GM19238 (cell line): ENCODE measurements around the gene TARM1.

Experiments
- DNase-seq: peaks from one replicate; pipeline ENCODE4 v3.0.0; 2011; ENCODE audit warnings: low spot score; ENCODE audit not compliant: insufficient read length

Gene TARM1

DNA sequence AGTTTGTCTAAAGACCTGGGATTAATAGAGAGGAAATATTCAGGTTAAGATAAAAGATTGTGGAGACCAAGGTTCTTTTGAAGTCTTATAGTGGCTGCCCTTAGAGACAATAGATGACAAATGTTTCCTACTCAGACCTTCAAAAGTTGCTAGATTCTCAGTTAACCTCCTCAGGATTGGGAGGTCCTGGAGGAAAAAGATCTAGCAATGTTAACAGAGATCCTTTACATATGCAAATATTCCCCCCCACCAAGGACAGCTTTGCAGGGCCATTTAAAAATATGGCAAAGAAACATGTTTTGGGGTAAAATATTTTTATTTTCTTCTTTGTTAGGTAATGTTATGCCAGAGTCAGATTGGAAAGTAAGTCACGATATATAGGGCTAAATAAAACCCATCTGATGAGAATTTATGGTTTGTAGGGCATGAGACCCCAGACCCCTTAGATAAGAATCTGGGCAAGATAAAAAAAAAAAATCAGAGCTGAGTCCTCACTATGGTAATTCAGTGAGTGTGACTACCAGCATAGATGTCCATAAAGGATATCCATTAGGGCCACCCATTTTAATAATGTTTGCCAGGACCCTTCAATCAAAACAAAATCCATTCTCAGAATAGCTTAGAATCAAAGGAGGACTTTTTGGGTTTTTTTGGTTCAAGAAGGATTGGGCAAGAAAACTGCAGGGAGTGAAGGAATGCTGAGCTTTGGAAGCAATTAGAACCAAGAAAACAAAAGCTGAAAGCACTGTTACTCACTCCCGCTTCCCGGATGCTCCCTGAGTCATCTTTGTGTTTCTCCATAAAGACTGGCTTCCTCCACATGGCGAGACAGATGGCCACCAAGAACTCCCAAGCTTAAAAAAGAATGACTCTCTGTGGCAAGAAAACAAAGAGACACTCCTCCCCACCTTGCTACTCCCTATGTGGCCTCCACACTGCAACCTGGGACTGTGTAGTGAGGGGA is 45.7 kb downstream of the TARM1 start:
- no peak for DNase-seq

DNA sequence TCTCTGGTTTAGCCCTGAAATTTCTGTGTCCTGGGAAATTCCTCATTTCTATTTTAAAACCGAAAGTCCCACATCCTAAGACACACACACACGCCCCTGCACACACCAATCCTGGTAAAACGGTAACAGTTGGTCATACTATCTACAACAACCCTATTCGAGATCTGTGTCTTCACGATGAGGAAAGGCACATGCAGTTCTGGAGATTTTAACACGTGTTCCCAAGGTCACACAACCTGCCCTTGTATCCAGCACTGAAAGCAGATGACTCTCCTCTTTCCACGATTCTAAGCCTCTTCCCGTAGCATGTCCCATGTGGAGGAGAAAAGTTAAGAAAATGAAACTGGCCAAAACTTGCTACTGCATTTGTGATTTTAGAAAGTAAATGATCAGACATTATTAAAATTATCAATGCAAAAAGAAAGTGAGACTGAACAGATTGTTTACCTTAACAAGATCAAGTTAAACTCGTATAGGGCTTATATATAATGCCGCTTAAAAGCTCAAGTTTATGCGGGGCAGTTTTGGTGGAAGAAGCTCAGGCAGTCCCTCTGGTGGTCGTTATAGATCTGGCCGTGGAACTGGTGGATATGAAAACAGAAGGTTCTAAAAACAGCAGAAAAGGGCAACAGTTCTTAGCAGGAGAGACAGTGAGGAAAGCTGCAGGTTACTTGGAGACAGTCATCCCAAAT is 50.1 kb downstream of the TARM1 start:
- no peak for DNase-seq

- no peak for DNase-seq
These were observed 51.2 kb downstream of the TARM1 start for GRCh38 chr19:54029930-54030490.

DNA sequence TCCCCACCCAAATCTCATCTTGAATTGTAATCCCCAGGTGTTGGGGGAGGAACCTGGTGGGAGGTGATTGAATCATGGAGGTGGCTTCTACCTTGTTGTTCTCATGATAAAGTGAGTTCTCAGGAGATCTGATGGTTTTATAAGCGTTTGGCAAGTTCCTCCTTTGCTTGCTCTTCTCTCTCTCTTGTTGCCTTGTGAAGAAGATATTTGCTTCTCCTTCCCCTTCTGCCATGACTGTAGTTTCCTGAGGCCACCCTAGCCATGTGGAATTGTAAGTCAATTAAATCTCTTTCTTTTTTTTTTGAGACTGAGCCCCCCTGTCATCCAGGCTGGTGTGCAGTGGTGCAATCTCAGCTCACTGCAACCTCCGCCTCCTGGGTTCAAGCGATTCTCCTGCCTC is 51.9 kb downstream of the TARM1 start:
- no peak for DNase-seq

DNA sequence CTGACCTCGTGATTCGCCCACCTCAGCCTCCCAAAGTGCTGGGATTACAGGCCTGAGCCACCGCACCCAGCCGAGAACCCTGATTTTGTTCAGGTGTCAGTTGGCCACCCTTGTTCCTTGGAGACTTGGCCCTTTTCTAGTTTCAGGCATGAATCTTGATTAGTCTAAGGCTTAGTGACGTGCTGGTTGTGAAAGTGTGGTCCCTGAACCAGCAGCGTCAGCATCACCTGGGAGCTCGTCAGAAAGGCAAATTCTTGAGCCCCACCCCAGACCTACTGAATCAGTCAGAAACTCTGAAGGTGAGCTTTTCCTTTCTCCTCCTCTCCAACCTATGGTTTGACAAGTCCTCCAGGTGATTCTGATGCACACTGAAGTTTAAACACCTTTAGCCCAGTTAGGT is 54.5 kb downstream of the TARM1 start:
- DNase-seq: no peak

DNA sequence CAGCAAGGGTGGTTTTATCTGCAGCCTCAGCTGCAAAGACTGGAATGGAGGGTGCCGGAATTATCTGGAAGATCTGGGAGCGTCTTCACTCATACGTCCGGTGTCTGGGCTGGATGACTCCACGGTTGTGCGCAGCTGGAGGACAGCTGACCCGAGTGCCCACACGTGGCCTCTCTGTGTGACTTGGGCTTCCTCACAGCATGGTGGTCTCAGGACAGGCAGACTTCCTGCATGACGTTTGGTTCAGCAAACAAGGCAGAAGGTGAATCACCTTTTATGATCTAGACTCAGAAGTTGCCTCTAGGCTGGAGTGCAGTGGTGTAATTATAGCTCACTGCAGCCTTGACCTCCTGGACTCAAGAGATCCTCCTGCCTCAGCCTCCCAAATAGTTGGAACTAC is 56.5 kb downstream of the TARM1 start:
- no peak for DNase-seq

DNA sequence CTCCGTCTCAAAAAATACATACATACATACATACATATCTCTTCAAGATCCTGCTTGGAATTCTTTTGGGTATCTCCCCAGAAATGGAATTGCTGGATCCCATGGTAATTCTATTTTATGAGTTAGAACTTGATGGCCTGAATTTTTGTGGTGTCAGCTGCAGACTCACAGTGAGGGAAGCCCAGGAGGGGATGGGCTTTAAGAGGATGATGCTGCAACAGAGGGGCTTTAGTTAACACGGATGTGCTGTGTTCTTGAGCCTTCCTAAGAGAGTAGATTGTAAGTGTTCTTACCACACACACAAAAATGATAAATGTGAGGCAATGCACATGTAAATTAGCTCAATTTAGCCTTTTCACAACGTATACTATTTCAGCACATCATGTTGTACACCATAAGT is 58.0 kb downstream of the TARM1 start:
- no peak for DNase-seq

- no peak for DNase-seq
These were observed 59.2 kb downstream of the TARM1 start for GRCh38 chr19:54021932-54022331.

DNA sequence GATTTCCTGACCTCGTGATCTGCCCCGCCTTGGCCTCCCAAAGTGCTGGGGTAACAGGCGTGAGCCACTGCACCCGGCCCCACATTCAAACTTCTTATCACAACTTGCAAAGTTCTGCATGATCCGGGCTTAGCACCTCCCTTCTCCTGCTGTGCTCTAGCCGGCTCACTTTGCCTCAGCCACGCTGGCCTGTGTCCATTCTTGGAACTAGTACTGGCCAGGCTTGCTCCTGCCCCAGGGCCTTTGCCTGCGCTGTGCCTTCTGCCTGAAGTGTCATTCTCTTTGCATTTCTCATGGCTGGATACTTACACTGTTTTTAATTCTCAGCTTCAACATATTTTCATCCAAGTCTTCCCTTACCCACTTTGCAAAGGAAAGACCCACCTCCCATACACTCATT is 59.8 kb downstream of the TARM1 start:
- no peak for DNase-seq
